PC-3 (cell line): ENCODE measurements around the gene ADIG.

ENCODE experiments used
- CTCF ChIP-seq: fragments of 300-600 bp; sonication (generic); conservative IDR thresholded peaks from 2 replicates; pipeline ENCODE4 v1.5.1; 2017; ENCODE audit warnings: antibody characterized with exemption, low read depth, mild to moderate bottlenecking, low read length
- EZH2 ChIP-seq: fragments of 300-600 bp; sonication (generic); IDR thresholded peaks from one replicate; pipeline ENCODE4 v1.6.1; 2017; ENCODE audit warnings: antibody characterized with exemption, mild to moderate bottlenecking, low read length; ENCODE audit not compliant: unreplicated experiment

GRCh38 chr20:38579921-38580320 lies 1.1 kb upstream of the ADIG start:
- TF ChIP-seq CTCF, result no peak
- no peak for TF ChIP-seq EZH2
